ENCODE results near the gene MED10. TPM values are rescaled to one million over a fixed set of nuclear protein-coding genes. Genes with fewer than 3 reads are reported as not detected.
"Not testable (repeated sequence)": the region's sequence is repeated elsewhere in the genome, so short reads cannot be mapped to it uniquely, and the experiment has no call there.

The MED10 gene
- total and polyA plus RNA-seq, 2 experiments from 2014 or later = 19.7 to 75.5 TPM

- Histone ChIP-seq H3K9me2 (replicated peaks; ENCODE audit: insufficient read depth) (no peaks in the 10 kb centered on the region), H3K27me3 (no peaks in the 10 kb centered on the region), H4K20me1 (ENCODE audit: insufficient read depth, poor library complexity, severe bottlenecking) (no peaks in the 10 kb centered on the region), H3K79me2 (no peaks in the 10 kb centered on the region), H3K27ac (no peak overlapping the region), H3K9me3 (ENCODE audit: low read depth) (no peaks in the 10 kb centered on the region), H2AFZ (no peak overlapping the region), H3K4me2 (no peak overlapping the region), H3K4me1 (ENCODE audit: insufficient read depth) (no peaks in the 10 kb centered on the region), H3K36me3 (replicated peaks; ENCODE audit: insufficient read depth, low read depth) (no peaks in the 10 kb centered on the region), H3K4me3 (no peak overlapping the region)
- WGBS (ENCODE audit: low lambda C conversion rate, missing lambda C conversion rate) = 85% methylated on average over 18 of the region's 18 CpGs
- no peak for DNase-seq (ENCODE audit: low spot score)
- TF ChIP-seq EZH2phosphoT487 (IDR thresholded peaks at IDR 0.05; ENCODE audit: low read depth, severe bottlenecking, unreplicated experiment) = no peak
- TF ChIP-seq EZH2 (IDR thresholded peaks at IDR 0.05; ENCODE audit: borderline replicate concordance) = no peak
These were observed 17.8 kb downstream of the MED10 start for GRCh38 chr5:6360323-6361072.

DNA sequence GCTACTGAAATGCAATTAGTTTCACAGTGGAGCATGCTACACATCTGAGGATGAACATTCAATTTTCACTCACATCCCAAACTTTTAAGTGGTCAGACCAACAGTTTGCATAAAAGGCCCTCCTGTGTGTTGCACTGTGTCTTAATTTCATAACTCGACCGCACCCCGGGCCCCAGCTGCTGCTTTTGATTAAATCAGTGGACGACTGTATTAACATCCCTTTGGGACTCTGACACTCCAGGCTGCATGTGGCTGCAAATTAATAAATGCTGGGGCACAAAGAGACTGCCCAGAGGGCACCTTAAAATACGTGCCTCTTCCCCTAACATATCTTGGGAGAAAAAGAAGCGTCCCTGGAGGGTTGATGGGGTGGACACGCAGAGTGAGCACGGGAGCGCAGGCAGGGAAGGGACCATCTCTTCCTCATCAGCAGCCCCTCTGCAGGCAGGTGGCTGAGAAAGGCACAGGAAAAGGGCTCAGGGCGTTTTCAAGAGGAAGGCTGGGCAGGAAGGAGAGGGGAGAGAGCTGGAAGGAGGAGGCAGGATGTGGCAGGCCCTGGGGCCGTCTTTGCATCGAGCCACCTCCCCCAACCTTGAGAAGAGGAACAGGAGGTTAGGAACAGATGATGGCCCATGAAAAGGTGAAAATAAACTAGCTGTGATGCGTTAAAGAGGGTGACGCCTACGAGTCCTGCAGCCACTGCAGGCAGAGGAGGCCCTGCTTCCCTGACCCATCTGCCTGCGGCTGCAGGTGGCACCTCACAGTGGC lies 18.6 kb downstream of the MED10 start:
- Histone ChIP-seq H3K4me3 (no peak overlapping the region), H3K9me3 (ENCODE audit: low read depth) (no peaks in the 10 kb centered on the region), H4K20me1 (ENCODE audit: insufficient read depth, poor library complexity, severe bottlenecking) (no peaks in the 10 kb centered on the region), H3K36me3 (replicated peaks; ENCODE audit: insufficient read depth, low read depth) (no peaks in the 10 kb centered on the region), H3K4me1 (ENCODE audit: insufficient read depth) (no peaks in the 10 kb centered on the region), H3K27me3 (no peaks in the 10 kb centered on the region), H3K9me2 (replicated peaks; ENCODE audit: insufficient read depth) (no peaks in the 10 kb centered on the region), H3K27ac (no peak overlapping the region), H3K79me2 (no peaks in the 10 kb centered on the region), H2AFZ (no peak overlapping the region), H3K4me2 (no peak overlapping the region)
- DNase-seq (ENCODE audit: low spot score) = no peak
- WGBS (ENCODE audit: low lambda C conversion rate, missing lambda C conversion rate) = 74% methylated on average over 16 of the region's 16 CpGs
- TF ChIP-seq, protein P1, sequence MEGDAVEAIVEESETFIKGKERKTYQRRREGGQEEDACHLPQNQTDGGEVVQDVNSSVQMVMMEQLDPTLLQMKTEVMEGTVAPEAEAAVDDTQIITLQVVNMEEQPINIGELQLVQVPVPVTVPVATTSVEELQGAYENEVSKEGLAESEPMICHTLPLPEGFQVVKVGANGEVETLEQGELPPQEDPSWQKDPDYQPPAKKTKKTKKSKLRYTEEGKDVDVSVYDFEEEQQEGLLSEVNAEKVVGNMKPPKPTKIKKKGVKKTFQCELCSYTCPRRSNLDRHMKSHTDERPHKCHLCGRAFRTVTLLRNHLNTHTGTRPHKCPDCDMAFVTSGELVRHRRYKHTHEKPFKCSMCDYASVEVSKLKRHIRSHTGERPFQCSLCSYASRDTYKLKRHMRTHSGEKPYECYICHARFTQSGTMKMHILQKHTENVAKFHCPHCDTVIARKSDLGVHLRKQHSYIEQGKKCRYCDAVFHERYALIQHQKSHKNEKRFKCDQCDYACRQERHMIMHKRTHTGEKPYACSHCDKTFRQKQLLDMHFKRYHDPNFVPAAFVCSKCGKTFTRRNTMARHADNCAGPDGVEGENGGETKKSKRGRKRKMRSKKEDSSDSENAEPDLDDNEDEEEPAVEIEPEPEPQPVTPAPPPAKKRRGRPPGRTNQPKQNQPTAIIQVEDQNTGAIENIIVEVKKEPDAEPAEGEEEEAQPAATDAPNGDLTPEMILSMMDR (IDR thresholded peaks at IDR 0.05; ENCODE audit: poor library complexity) = no peak
- TF ChIP-seq EZH2phosphoT487 (IDR thresholded peaks at IDR 0.05; ENCODE audit: low read depth, severe bottlenecking, unreplicated experiment) = no peak
- TF ChIP-seq EZH2 (IDR thresholded peaks at IDR 0.05; ENCODE audit: borderline replicate concordance) = no peak

DNA sequence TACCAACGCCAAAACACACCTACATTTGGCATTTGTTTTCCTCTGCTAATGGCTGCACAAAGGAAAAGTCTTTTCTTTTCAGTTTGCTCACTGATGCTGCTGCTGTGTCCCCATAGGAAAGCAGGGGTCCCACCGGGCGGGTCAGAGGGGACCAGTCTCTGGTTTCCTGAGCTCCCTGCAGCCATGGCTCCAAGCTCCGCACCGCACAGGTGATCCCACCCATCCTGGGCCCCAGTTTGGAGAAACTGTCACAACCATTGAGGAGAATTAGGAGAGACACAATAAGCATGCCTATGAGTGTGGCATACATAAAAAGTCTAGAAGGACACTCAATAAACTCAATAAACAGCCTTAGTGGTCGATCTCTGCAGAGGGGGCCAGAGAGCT lies 19.9 kb downstream of the MED10 start:
- no peak overlapping the region for H2AFZ ChIP-seq
- no peaks in the 10 kb centered on the region for H3K79me2 ChIP-seq
- no peaks in the 10 kb centered on the region for H3K9me3 ChIP-seq (ENCODE audit: low read depth)

GRCh38 chr5:6357817-6358433 lies 20.4 kb downstream of the MED10 start:
- H3K27me3 ChIP-seq; H3K4me1 ChIP-seq (ENCODE audit: insufficient read depth); H3K36me3 ChIP-seq (replicated peaks; ENCODE audit: insufficient read depth, low read depth); H4K20me1 ChIP-seq (ENCODE audit: insufficient read depth, poor library complexity, severe bottlenecking); H3K4me3 ChIP-seq; H2AFZ ChIP-seq; H3K9me2 ChIP-seq (replicated peaks; ENCODE audit: insufficient read depth); H3K9me3 ChIP-seq (ENCODE audit: low read depth); H3K27ac ChIP-seq; H3K79me2 ChIP-seq; DNase-seq (ENCODE audit: low spot score); H3K4me2 ChIP-seq: not testable (repeated sequence)
- WGBS (ENCODE audit: low lambda C conversion rate, missing lambda C conversion rate) = 90% methylated on average over 8 of the region's 8 CpGs

More for the DNA sequence above, 19.9 kb downstream of the MED10 start:
- H4K20me1 ChIP-seq (ENCODE audit: insufficient read depth, poor library complexity, severe bottlenecking) = no peaks in the 10 kb centered on the region
- TF ChIP-seq EZH2phosphoT487 (IDR thresholded peaks at IDR 0.05; ENCODE audit: low read depth, severe bottlenecking, unreplicated experiment) (no peak), EZH2 (IDR thresholded peaks at IDR 0.05; ENCODE audit: borderline replicate concordance) (no peak)
- TF ChIP-seq, protein P1 (IDR thresholded peaks at IDR 0.05; ENCODE audit: poor library complexity) = no peak
- H3K27me3 ChIP-seq = no peaks in the 10 kb centered on the region
- no peak for DNase-seq (ENCODE audit: low spot score)
- H3K4me1 ChIP-seq (ENCODE audit: insufficient read depth) = no peaks in the 10 kb centered on the region
- H3K4me2 ChIP-seq = no peak overlapping the region
- WGBS (ENCODE audit: low lambda C conversion rate, missing lambda C conversion rate) = 87% methylated on average over 6 of the region's 6 CpGs
- no peak overlapping the region for H3K4me3 ChIP-seq
- no peak overlapping the region for H3K27ac ChIP-seq
- H3K36me3 ChIP-seq (replicated peaks; ENCODE audit: insufficient read depth, low read depth) = no peaks in the 10 kb centered on the region
- H3K9me2 ChIP-seq (replicated peaks; ENCODE audit: insufficient read depth) = no peaks in the 10 kb centered on the region

Data from hepatocyte (in vitro differentiated cells).